Stimulated activated CD8-positive, alpha-beta memory T cell treated with anti-CD3 and anti-CD28 coated beads, Interleukin-4, amount 100 ng/mL, for 4 hours (primary cell): ENCODE measurements around the gene MAGI1.

ENCODE experiments used
- DNase-seq, 2 donors: peaks; one replicate each; pipeline ENCODE4 v3.0.0-alpha.2; 2020; ENCODE audit warnings: low read depth in 2 of 2, low spot score in 1 of 2

MAGI1 gene

GRCh38 chr3:65603631-65604030 is 435.1 kb downstream of the MAGI1 start:
- DNase-seq = no peak

GRCh38 chr3:65600888-65601287 is 437.8 kb downstream of the MAGI1 start:
- no peak for DNase-seq

GRCh38 chr3:65597952-65598413 is 440.7 kb downstream of the MAGI1 start:
- DNase-seq = no peak

- DNase-seq = no peak
These were observed 441.3 kb downstream of the MAGI1 start for GRCh38 chr3:65597226-65597951.

GRCh38 chr3:65596571-65597225 is 442.0 kb downstream of the MAGI1 start:
- no peak for DNase-seq

GRCh38 chr3:65596029-65596300 is 442.8 kb downstream of the MAGI1 start:
- no peak for DNase-seq

- DNase-seq = no peak
These were observed 443.3 kb downstream of the MAGI1 start for GRCh38 chr3:65595222-65596028.

- no peak for DNase-seq
These were observed 444.7 kb downstream of the MAGI1 start for GRCh38 chr3:65593780-65594752.

- no peak for DNase-seq
These were observed 447.4 kb downstream of the MAGI1 start for GRCh38 chr3:65591313-65591712.

- no peak for DNase-seq
These were observed 449.8 kb downstream of the MAGI1 start for GRCh38 chr3:65588884-65589283.

GRCh38 chr3:65587650-65588439 is 450.9 kb downstream of the MAGI1 start:
- DNase-seq = no peak

- DNase-seq = no peak
These were observed 453.8 kb downstream of the MAGI1 start for GRCh38 chr3:65584913-65585312.

GRCh38 chr3:65584002-65584401 is 454.7 kb downstream of the MAGI1 start:
- DNase-seq = no peak

- DNase-seq = no peak
These were observed 455.5 kb downstream of the MAGI1 start for GRCh38 chr3:65583188-65583587.

- DNase-seq = no peak
These were observed 456.6 kb downstream of the MAGI1 start for GRCh38 chr3:65582012-65582717.

- DNase-seq = no peak
These were observed 457.4 kb downstream of the MAGI1 start for GRCh38 chr3:65581313-65581712.

- no peak for DNase-seq
These were observed 459.9 kb downstream of the MAGI1 start for GRCh38 chr3:65578861-65579260.

- DNase-seq = no peak
These were observed 460.8 kb downstream of the MAGI1 start for GRCh38 chr3:65577843-65578430.

GRCh38 chr3:65576966-65577365 is 461.8 kb downstream of the MAGI1 start:
- no peak for DNase-seq
